Amniotic epithelial cell (primary cell): ENCODE results near the gene MFSD6.
A peak's percentile ranks its signal among the peaks of the same experiment; 100 is the strongest.
"Not testable (repeated sequence)": the region's sequence is repeated elsewhere in the genome, so short reads cannot be mapped to it uniquely, and the experiment has no call there.

Experiments
- DNase-seq: peaks from one replicate; pipeline ENCODE4 v3.0.0-alpha.2; 2010; ENCODE audit warnings: low read depth

The MFSD6 gene

DNA sequence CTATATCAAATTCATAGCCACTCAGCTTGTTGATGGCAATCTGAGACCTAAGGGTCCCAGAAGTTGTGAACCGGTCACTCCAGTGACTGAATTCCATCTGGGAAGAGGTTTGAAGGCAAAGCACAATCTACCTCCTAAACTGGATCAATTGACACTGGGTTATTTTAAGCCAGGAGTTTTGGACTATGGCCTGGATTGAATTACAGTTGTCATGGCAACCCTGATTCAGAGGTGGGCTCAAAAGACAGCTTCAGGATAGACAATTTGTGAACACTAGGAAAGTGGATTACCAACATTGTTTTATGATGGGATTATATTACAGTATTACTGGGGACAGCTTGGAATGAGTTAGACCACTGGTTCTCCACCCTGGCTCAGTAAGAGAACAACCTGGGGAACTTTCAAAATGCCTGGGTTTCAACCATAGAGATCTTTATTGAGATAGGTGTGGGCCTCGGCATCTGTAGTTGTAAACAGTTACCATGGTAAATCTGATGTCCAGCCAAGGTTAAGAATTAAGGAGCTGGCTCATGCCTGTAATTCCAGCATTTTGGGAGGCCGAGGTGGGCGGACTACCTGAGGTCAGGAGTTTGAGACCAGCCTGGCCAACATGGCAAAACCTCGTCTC is 58.8 kb downstream of the MFSD6 start:
- DNase-seq = no peak

DNA sequence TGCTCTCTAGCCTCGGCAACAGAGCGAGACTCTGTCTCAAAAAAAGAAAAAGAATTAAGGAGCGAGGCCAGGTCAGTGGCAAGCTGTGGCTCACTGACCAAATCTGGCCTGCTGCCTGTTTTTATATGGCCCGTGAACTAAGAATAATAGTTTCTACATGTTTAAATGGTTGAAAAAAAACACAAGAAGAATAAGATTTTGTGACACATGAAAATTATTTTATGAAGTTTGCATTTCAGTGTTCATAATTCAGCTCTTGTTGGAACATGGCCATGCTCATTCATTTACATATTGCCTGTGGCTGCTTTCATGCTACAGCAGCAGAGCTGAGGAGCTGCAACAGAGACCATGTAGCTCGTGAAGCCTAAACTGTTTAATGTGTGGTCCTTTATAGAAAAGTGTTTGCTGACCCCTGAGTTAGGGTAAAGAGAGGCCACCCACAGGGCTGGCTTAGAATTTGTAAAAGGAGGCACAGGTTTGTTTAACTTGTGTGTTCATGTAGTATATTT is 59.5 kb downstream of the MFSD6 start:
- DNase-seq = no peak

GRCh38 chr2:190468354-190468753 is 60.2 kb downstream of the MFSD6 start:
- not testable (repeated sequence) for DNase-seq

GRCh38 chr2:190468814-190469569 is 60.8 kb downstream of the MFSD6 start:
- DNase-seq = peak; percentile 94

DNA sequence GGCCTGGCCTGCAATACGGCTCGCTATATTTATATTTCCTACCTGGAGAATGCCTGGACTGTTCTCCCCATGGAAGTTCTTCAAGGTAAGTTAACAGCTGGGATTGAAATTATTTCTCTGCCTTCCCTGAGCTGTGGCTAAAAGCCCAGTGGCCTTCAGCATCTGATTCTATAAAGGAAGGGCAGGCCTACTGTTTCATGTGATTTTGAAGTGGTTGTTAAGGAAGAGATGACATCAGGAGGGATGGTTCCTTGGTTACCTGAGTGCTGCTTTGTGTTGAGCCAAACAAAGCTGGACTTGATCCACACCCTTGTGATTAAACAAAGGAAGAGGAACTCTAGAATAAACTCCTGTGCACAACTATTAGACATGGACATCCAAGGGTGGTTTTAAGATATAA is 61.6 kb downstream of the MFSD6 start:
- peak; percentile 23 for DNase-seq

DNA sequence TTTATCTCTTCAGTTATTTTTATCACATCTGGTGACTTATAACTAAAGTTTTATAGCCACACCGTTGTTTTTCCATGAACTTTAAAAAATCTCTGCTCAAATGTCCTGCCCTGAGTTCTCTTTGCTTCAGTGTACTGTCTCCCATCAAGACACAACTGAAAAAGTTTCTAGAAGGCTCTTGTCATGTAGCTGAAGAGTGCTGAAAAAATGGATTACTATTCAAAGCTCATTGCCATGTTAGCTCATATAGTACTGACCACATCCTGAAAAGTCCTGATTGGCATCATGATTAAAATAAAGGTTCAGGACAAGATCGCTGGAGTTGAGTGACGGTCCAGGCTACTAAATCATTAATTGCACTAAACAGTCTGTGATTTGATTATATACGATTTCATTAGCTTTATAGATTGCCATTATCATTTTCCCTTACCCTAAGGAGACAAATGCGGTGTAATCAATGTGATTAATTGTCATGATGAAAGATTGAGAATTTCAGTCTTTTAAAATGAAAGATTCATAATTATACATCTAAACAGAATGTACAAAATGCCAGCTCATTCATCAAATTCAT is 62.2 kb downstream of the MFSD6 start:
- DNase-seq = no peak

GRCh38 chr2:190477661-190478454 is 69.7 kb downstream of the MFSD6 start:
- DNase-seq = peak; percentile 20

DNA sequence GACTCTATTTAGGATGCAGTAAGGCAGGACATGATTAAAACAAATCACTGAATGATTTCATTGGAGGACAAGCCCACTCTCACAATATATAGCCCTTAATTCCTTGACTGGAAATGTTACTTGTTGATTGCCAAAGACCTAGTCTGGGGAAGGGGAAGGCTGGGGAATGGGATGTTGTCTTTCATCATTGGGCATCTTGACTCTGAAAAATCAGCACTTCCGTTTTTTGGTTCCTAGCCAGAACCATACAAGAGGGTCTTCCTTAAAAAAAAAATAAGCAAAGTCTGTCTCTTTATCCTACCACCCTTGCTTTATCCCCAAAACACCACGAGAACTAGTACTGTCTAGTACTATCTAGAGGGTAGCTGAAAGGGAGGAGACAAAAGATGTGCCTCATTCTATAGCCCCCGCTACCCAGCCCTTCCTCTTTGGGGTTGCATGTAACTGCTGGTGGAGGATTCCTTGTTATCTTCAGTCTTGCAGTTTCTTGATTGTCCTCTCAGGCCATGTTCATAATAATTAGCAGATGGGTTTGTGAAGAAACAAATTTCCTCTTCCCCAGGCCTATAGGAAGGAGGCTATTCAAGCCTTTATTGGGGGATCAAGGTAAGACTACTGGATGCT is 70.5 kb downstream of the MFSD6 start:
- no peak for DNase-seq

GRCh38 chr2:190481339-190481738 is 73.2 kb downstream of the MFSD6 start:
- DNase-seq = no peak

- peak; percentile 76 for DNase-seq
These were observed 74.3 kb downstream of the MFSD6 start for GRCh38 chr2:190482451-190482850.

- DNase-seq = no peak
These were observed 78.0 kb downstream of the MFSD6 start for GRCh38 chr2:190486037-190486623.

- no peak for DNase-seq
These were observed 80.5 kb downstream of the MFSD6 start for GRCh38 chr2:190488516-190489233.

- DNase-seq = no peak
These were observed 81.3 kb downstream of the MFSD6 start for GRCh38 chr2:190489475-190489874.

GRCh38 chr2:190490502-190490901 is 82.3 kb downstream of the MFSD6 start:
- DNase-seq = no peak

- DNase-seq = no peak
These were observed 84.9 kb downstream of the MFSD6 start for GRCh38 chr2:190493095-190493494.

GRCh38 chr2:190494600-190495227 is 86.6 kb downstream of the MFSD6 start:
- DNase-seq = not testable (repeated sequence)

- DNase-seq = no peak
These were observed 89.3 kb downstream of the MFSD6 start for GRCh38 chr2:190497428-190497827.

GRCh38 chr2:190499273-190499672 is 91.1 kb downstream of the MFSD6 start:
- DNase-seq = peak; percentile 41

- no peak for DNase-seq
These were observed 91.9 kb downstream of the MFSD6 start for GRCh38 chr2:190500054-190500502.

DNA sequence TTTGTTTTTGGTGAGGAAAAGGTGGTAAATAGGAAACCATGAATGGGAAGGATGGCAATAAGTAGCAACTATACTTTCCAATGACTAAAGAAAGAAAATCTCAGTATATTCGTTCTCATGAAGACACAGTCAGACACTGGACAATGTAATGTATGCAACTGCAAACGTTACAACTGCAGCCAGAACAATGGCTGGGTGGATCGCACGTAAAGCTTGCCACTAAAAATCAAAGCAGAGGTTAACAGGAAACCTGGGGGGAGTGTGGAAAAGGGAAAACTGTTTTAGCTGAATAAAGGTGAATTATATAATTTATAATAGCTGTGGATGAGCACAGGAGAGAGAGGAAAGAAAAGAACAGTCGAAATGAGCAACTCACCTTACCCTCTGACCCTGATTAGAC is 93.1 kb downstream of the MFSD6 start:
- no peak for DNase-seq
